ENCODE measurements around the gene NID1.

DNA sequence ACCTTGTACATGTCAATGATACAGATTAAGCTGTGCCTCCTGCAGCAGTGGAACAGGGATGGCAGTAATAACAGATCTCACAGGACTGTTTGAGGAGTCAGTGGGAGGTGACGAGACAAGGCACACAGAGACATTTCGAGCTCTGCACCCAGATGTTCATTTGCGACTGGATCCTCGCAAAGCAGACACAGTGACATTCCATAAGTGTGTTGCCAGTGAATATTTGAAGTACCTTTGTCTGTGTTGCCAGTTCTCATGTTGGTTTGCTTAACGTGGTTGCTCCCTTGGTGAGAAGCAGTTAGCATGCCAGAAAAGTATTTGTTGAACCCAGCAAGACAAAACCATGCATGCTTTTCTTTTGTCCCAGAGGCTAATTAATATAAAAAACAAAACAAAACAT lies 67.0 kb downstream of the NID1 start:
- TF ChIP-seq, protein P1, sequence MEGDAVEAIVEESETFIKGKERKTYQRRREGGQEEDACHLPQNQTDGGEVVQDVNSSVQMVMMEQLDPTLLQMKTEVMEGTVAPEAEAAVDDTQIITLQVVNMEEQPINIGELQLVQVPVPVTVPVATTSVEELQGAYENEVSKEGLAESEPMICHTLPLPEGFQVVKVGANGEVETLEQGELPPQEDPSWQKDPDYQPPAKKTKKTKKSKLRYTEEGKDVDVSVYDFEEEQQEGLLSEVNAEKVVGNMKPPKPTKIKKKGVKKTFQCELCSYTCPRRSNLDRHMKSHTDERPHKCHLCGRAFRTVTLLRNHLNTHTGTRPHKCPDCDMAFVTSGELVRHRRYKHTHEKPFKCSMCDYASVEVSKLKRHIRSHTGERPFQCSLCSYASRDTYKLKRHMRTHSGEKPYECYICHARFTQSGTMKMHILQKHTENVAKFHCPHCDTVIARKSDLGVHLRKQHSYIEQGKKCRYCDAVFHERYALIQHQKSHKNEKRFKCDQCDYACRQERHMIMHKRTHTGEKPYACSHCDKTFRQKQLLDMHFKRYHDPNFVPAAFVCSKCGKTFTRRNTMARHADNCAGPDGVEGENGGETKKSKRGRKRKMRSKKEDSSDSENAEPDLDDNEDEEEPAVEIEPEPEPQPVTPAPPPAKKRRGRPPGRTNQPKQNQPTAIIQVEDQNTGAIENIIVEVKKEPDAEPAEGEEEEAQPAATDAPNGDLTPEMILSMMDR (IDR thresholded peaks at IDR 0.05 in 2 of 3, conservative IDR thresholded peaks at IDR 0.05 in 1 of 3; ENCODE audit: insufficient read depth in 2 of 3, low read depth in 1 of 3, low read length in 3 of 3), result no peak
- TF ChIP-seq JUNB (CRISPR knock-in tag; conservative IDR thresholded peaks at IDR 0.05), result no peak
- no peak for TF ChIP-seq TEAD1 (CRISPR knock-in tag; IDR thresholded peaks at IDR 0.05)
- TF ChIP-seq ZKSCAN1 (IDR thresholded peaks at IDR 0.05; ENCODE audit: low read depth, low read length), result no peak
- no peak for TF ChIP-seq POLR2AphosphoS5 (IDR thresholded peaks at IDR 0.05; ENCODE audit: control insufficient read depth, insufficient read depth, low read depth, low read length)
- no peak for TF ChIP-seq CREM (IDR thresholded peaks at IDR 0.05; ENCODE audit: low read depth)

All from K562 (cell line).